Mucosa of rectum (tissue), 2 donors: Measurements from ENCODE around the gene ABCA3.

Source experiments
- H3K27ac ChIP-seq, 2 donors: one replicate each; pipeline ENCODE4 v1.7.0; 2013; ENCODE audit warnings: inconsistent platforms in 2 of 2, low read depth in 2 of 2, low read length in 2 of 2
- H3K27me3 ChIP-seq, 2 donors: one replicate each; pipeline ENCODE4 v1.7.0; 2013; ENCODE audit warnings: low read length in 2 of 2; ENCODE audit not compliant: control insufficient read depth in 2 of 2, insufficient read depth in 2 of 2
- H3K36me3 ChIP-seq, 2 donors: one replicate each; pipeline ENCODE4 v1.7.0; 2013; ENCODE audit warnings: low read length in 2 of 2; ENCODE audit not compliant: control insufficient read depth in 2 of 2, insufficient read depth in 2 of 2
- H3K4me1 ChIP-seq, 2 donors: one replicate each; pipeline ENCODE4 v1.7.0; 2013; ENCODE audit warnings: low read length in 2 of 2, mild to moderate bottlenecking in 1 of 2; ENCODE audit not compliant: control insufficient read depth in 2 of 2, insufficient read depth in 2 of 2
- H3K4me3 ChIP-seq, 2 donors: one replicate each; pipeline ENCODE4 v1.7.0; 2013; ENCODE audit warnings: low read length in 2 of 2
- H3K9ac ChIP-seq, 2 donors: one replicate each; pipeline ENCODE4 v1.7.0; 2013; ENCODE audit warnings: low read length in 2 of 2, low read depth in 1 of 2, mild to moderate bottlenecking in 1 of 2
- H3K9me3 ChIP-seq, 2 donors: one replicate each; pipeline ENCODE4 v1.7.0; 2013; ENCODE audit warnings: low read length in 2 of 2; ENCODE audit not compliant: control insufficient read depth in 2 of 2
- donor health status: healthy.
- donor health status: Normal muscosa, but diverticular disease.

The ABCA3 gene

DNA sequence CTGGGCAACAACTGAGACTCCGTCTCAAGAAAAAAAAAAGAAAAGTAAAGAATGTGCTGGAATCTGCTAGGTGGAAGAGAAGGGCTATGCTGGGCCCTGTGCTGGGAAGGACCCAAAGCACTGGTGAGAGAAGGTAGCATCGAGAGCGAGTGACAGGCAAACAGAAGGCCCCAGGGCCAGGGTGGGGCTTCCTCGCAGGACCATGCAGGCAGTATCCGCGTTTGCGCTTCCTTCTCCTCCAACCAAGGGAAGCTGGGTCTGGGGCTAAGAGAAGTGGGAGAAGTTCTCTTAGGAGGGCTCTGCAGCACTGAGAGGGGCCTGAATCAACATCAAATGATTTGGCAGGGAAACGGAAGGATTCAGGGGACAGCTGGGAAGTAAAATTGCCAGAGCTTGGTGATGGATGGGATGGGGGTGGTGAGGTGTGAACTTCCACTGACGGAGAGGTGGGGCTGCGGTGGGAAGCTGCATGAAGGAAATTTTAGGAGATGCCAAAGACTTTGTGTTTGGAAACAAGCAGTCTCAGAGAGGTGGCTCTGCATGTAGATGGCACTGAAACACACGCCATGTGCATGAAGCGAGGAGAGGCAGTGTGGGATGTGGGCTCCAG lies 83.9 kb downstream of the ABCA3 start:
- Histone ChIP-seq H3K27ac (no peak overlapping the region), H3K27me3 (no peaks in the 10 kb centered on the region), H3K4me3 (no peak overlapping the region), H3K36me3 (peaks cover 52 to 56% of the 10 kb centered on the region in 2 donors), H3K9ac (no peak overlapping the region), H3K4me1 (peaks cover 7% of the 10 kb centered on the region in 2 donors), H3K9me3 (no peaks in the 10 kb centered on the region)

- peaks cover 11 to 16% of the 10 kb centered on the region in 2 donors for H3K4me1 ChIP-seq
- peaks cover 43 to 45% of the 10 kb centered on the region in 2 donors for H3K36me3 ChIP-seq
- H3K9me3 ChIP-seq, result no peaks in the 10 kb centered on the region
- no peak overlapping the region for H3K9ac ChIP-seq
- H3K27ac ChIP-seq, result no peak overlapping the region
- H3K4me3 ChIP-seq, result no peak overlapping the region
- H3K27me3 ChIP-seq, result no peaks in the 10 kb centered on the region
Observed at GRCh38 chr16:2253293-2253692, 87.2 kb downstream of the ABCA3 start.

DNA sequence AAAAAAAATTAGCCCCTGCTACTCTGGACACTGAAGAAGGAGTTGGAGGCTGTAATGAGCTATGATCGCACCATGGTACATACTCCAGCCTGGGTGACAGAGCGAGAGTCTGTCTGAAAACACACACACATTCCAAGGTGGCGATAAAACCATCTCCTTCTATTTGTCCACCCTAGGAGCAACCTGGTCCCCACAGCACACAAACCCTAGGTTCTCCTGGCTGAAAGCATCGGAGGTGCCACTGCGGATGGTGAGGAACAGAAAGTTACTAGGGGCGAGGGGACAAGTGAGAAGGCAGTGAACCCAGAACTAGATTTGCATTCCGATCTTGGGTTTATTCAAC lies 87.8 kb downstream of the ABCA3 start:
- Histone ChIP-seq H3K4me1 (peaks cover 11 to 16% of the 10 kb centered on the region in 2 donors), H3K4me3 (no peak overlapping the region), H3K36me3 (peaks cover 38 to 43% of the 10 kb centered on the region in 2 donors), H3K9ac (no peak overlapping the region), H3K27me3 (no peaks in the 10 kb centered on the region), H3K9me3 (no peaks in the 10 kb centered on the region), H3K27ac (no peak overlapping the region)

- Histone ChIP-seq H3K27ac (peak within 1 kb of the TSS; percentile 89), H3K9ac (peak within 1 kb of the TSS; percentile 80 to 84), H3K27me3 (no peaks in the 10 kb centered on the region), H3K4me3 (peak within 1 kb of the TSS; percentile 78 to 83), H3K36me3 (peaks cover 28 to 34% of the 10 kb centered on the region in 2 donors), H3K9me3 (no peaks in the 10 kb centered on the region), H3K4me1 (peaks cover 11 to 16% of the 10 kb centered on the region in 2 donors)
Observed at GRCh38 chr16:2251296-2252111, 89.0 kb downstream of the ABCA3 start, which contains the start of gene ECI1. Gene ECI1, minus strand, starts transcription at chr16:2251587. Its CDS starts 21 bp downstream, at chr16:2251566.

GRCh38 chr16:2250652-2251295 lies 89.8 kb downstream of the ABCA3 start:
- Histone ChIP-seq H3K27me3 (no peaks in the 10 kb centered on the region), H3K9me3 (no peaks in the 10 kb centered on the region), H3K4me1 (peaks cover 11 to 16% of the 10 kb centered on the region in 2 donors), H3K9ac (peak overlapping the region; percentile 80 to 84), H3K27ac (peak overlapping the region; percentile 89), H3K4me3 (peak overlapping the region; percentile 78 to 83), H3K36me3 (peaks cover 28 to 34% of the 10 kb centered on the region in 2 donors)

GRCh38 chr16:2246301-2246885 lies 94.1 kb downstream of the ABCA3 start:
- Histone ChIP-seq H3K4me1 (peaks cover 3 to 9% of the 10 kb centered on the region in 2 donors), H3K27me3 (no peaks in the 10 kb centered on the region), H3K36me3 (peaks cover 26 to 44% of the 10 kb centered on the region in 2 donors), H3K9ac (no peak overlapping the region), H3K9me3 (no peaks in the 10 kb centered on the region), H3K4me3 (no peak overlapping the region), H3K27ac (no peak overlapping the region)

DNA sequence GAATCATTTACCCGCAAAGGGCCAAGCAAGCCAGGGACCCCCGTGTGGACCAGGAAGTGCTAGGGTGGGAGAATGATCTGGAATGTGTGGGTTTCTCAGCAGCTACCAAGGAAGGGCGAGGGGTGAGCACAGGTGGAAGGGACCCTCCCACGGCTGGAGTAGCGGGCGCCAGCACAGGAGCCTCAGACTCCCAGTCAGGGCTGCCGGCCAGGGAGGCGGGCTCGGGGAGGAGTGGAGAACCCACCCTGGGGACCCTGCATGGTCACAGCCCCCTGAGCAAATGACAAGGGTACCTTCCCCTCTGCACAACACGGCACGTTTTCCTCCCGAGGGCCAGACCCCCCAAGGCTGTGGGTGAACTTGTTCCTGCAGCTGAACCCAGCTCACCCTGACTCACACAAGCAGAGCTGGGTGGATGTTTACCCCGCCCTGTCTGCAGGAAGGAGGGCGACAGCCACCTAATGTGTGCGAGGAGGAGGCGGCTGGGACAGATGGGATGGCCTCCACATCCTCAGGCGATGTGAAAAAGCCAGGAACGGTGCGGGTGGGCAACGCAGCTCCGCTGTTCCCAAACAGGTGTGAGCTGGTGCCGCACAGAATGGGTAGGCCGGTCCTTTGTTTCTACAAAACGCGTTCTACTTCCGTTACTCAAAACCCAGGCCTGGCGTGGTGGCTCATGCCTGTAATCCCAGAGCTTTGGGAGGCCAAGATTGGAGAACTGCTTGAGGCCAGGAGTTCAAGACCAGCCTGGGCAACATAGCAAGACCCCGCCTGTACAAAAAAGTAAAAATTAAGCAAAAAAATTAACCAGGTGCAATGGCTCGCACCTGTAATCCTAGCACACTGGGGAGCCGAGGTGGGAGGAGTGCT lies 95.4 kb downstream of the ABCA3 start:
- H3K9me3 ChIP-seq, result no peaks in the 10 kb centered on the region
- H3K4me1 ChIP-seq, result peaks cover under 1 to 3% of the 10 kb centered on the region in 2 donors
- H3K4me3 ChIP-seq, result no peak overlapping the region
- H3K36me3 ChIP-seq, result peaks cover 26 to 44% of the 10 kb centered on the region in 2 donors
- H3K27ac ChIP-seq, result no peak overlapping the region
- H3K9ac ChIP-seq, result no peak overlapping the region
- H3K27me3 ChIP-seq, result no peaks in the 10 kb centered on the region

DNA sequence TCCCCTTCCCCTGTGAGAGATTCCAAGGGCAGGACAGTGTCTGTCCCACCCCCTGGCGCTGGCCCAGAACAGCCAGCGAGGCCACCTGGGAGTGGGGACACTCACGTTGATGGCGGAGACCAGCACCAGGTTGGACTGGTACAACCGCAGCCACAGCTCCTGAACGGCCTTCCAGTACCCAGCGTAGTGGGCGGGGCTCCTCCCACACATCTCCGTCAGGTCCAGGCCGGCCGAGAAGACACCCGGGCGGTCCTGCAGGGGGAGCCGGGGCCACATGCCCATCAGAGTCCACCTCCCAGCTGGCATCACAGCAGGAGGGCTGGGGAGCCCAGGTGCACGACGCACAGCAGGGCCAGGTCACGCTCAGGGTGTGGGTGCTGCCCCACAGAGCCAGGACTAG lies 96.2 kb downstream of the ABCA3 start:
- H3K27ac ChIP-seq, result no peak overlapping the region
- no peaks in the 10 kb centered on the region for H3K4me1 ChIP-seq
- peaks cover 26 to 44% of the 10 kb centered on the region in 2 donors for H3K36me3 ChIP-seq
- no peak overlapping the region for H3K4me3 ChIP-seq
- no peaks in the 10 kb centered on the region for H3K27me3 ChIP-seq
- H3K9ac ChIP-seq, result no peak overlapping the region
- no peaks in the 10 kb centered on the region for H3K9me3 ChIP-seq

DNA sequence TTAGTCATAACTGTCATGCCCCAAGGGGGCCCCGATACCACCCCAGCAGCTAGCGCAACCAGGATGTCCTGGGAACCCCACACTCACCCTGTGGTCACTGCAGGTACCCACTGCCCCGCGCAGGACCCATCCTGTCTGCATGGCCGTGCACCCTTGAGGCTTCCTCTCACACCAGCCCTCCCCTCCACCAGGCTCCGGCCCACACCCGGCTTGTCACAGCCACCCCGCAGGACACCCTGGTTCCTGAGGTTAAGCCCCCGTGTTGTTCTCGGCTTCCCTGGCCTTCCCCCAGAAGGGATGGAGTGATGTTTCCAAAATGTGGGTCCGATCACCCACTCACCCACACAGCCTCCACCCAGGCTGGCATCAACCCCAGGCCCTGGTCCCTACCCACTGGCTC lies 96.7 kb downstream of the ABCA3 start:
- Histone ChIP-seq H3K36me3 (peaks cover 26 to 44% of the 10 kb centered on the region in 2 donors), H3K27ac (no peak overlapping the region), H3K4me3 (no peak overlapping the region), H3K27me3 (no peaks in the 10 kb centered on the region), H3K9me3 (no peaks in the 10 kb centered on the region), H3K4me1 (no peaks in the 10 kb centered on the region), H3K9ac (no peak overlapping the region)
